Retinal pigment epithelial cell (primary cell): ENCODE results near the gene SLC16A3.

Source experiments
- DNase-seq: peaks from one replicate; pipeline ENCODE4 v3.0.0-alpha.2; 2010; ENCODE audit warnings: low read depth
- H3K4me3 ChIP-seq: 2 replicates; pipeline ENCODE4 v1.5.1; 2011; ENCODE audit warnings: mild to moderate bottlenecking, low read length, control low read depth, moderate library complexity
- TF ChIP-seq, protein P1 (sequence below): conservative IDR thresholded peaks from 2 replicates; pipeline ENCODE4 v1.5.1; 2011; ENCODE audit warnings: low read depth, low read length, control low read depth, inconsistent platforms

The SLC16A3 gene

DNA sequence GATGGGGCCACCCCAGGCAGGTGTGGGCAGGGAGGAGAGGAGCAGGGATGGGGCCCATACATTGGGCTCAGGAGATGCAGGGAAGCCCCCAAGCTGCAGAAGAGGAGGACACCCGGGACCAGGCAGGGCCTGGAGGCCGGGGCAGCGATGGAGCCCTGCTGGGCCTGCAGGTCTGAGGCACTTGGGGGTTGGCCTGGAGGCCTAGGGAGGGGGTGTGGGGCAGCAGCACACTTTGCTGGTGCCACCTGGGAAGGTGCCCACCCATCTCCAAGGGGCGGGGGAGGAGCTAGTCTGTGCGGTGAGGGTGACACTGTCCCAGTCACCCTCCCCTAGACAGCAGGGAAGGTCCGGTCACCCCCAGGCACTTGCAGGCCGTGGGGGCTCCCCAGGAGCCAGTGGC lies 9.8 kb upstream of the SLC16A3 start:
- no peak for DNase-seq
- TF ChIP-seq, protein P1, sequence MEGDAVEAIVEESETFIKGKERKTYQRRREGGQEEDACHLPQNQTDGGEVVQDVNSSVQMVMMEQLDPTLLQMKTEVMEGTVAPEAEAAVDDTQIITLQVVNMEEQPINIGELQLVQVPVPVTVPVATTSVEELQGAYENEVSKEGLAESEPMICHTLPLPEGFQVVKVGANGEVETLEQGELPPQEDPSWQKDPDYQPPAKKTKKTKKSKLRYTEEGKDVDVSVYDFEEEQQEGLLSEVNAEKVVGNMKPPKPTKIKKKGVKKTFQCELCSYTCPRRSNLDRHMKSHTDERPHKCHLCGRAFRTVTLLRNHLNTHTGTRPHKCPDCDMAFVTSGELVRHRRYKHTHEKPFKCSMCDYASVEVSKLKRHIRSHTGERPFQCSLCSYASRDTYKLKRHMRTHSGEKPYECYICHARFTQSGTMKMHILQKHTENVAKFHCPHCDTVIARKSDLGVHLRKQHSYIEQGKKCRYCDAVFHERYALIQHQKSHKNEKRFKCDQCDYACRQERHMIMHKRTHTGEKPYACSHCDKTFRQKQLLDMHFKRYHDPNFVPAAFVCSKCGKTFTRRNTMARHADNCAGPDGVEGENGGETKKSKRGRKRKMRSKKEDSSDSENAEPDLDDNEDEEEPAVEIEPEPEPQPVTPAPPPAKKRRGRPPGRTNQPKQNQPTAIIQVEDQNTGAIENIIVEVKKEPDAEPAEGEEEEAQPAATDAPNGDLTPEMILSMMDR = no peak
- no peak overlapping the region for H3K4me3 ChIP-seq

DNA sequence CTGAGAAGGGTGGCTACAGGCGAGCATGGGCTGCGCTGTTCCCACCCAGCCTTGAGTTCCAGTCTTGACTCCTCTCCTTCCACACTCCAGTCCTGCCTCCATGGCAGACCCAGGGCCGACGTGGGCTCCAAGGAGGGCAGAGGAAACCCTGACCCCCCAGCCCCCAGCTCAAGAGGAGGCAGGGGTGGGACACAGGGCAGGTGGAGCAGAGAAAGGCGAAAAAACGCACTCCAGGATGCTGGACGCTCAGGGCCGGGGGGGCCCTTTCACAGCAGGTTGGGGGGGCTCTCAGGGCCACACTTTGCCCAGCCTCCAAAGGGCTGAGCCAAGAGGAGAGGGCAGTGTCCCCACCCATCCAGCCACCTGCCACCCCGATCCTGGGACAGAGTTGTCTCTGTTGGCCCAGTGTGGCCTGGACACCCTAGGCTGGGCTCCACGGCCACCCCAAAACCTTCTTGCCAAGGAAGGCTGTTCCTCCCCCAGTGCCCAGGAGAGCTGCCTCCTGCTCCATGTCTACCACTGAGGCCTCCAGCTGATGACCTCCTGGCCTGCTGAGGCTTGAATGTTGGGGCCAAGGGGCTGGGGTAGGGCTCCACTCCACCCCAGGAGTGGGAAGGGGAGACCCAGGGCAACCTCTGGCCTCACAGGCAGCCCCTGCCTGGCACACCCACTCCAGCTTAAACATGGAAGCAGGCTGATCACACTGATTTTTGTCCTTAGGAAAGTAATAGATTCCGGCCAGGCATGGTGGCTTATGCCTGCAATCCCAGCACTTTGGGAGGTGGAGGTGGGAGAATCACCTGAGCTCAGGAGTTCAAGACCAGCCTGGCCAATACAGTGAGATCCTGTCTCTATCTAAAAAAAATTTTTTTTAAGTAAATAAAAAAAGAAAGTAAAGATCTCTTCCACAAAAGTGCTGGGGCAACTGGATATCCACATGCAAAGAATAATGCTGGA lies 8.8 kb upstream of the SLC16A3 start:
- no peak for DNase-seq
- TF ChIP-seq, protein P1 = no peak
- no peak overlapping the region for H3K4me3 ChIP-seq

DNA sequence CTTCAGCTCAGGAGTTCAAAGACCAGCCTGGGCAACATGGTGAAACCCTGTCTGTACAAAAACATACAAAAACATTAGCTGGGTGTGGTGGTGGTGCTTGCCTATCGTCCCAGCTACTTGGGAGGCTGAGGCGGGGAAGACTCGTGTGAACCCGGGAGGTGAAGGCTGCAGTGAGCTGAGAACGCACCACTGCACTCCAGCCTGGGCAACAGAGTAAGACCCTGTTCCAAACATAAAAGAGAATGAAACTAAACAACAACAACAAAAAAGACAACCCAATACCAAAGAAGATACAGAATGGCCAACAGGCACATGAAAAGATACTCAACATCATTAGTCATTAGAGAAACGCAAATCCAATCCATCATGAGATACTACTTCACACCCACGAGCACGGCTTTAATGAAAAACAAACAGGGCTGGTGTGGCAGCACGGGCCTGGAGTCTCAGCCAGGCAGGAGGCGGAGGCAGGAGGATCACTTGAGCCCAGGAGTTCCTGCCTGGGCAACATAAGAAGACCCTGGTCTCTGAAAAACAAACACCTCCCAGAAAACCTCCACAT lies 7.4 kb upstream of the SLC16A3 start:
- TF ChIP-seq, protein P1 = no peak
- DNase-seq = no peak

DNA sequence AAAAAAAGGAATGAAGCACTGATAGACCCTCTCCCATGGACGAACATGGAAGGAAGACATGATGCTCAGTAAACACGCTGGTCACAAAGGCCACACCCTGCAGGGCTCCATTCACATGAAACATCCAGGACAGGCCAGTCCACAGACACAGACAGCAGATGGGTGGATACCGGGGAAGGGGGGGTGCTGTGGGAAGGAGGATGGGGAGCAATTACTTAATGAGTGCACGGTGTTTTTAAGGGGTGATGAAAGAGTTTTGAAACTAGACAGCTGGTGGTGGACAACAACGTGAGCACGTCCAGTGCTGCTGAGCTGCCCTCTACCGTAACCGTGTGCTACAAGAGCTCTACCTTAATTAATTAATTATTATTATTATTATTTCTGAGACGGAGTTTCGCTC lies 6.0 kb upstream of the SLC16A3 start:
- TF ChIP-seq, protein P1 = no peak
- DNase-seq = no peak
- no peak overlapping the region for H3K4me3 ChIP-seq

More for the DNA sequence above, 7.4 kb upstream of the SLC16A3 start:
- no peak overlapping the region for H3K4me3 ChIP-seq

DNA sequence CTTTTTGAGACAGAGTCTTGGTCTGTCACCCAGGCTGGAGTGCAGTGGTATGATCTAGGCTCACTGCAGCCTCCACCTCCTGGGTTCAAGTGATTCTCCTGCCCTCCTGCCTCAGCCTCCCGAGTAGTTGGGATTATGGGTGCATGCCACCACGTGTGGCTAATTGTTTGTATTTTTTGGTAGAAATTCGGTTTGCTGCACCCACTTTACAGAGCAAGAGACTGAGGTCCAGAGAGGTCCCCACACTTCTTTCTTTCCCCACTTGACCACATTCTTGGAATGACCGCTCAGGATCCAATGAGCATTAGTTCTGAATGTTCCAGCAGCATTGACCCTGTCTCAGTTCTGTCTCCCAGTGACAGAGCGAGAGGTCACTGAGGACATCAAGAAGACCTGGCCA lies 5.3 kb upstream of the SLC16A3 start:
- DNase-seq = no peak
- no peak overlapping the region for H3K4me3 ChIP-seq
- TF ChIP-seq, protein P1 = no peak

DNA sequence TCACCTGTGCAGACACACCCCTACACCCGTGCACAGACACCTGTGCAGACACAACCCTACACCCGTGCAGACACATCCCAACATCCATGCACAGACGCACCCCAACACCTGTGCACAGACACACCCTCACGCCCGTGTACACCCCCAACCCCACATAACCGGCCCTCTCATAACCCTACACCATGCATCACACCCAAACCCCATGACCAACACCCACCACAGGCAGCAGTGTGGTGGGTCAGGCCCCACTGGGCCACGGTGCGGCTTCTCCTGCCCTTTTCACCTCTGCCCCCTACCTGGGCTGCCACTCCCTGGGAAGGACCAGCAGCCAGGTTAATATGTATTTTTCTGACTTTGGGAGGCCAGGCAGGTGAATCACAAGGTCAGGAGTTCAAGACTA lies 4.2 kb upstream of the SLC16A3 start:
- no peak overlapping the region for H3K4me3 ChIP-seq
- TF ChIP-seq, protein P1 = no peak

More for the DNA sequence above, 4.2 kb upstream of the SLC16A3 start:
- DNase-seq = no peak
